ENCODE results near the gene REV3L. TPM values are rescaled to one million over a fixed set of nuclear protein-coding genes. Genes with fewer than 3 reads are reported as not detected.

The REV3L gene
- total RNA-seq, 1 donor from 2014 or later, result 12.8 TPM

- ATAC-seq (no peak), DNase-seq (no peak)
- intact Hi-C loops (cut with micrococcal nuclease), result no loop called here
These were observed 228.8 kb downstream of the REV3L start for GRCh38 chr6:111254004-111254778.

DNA sequence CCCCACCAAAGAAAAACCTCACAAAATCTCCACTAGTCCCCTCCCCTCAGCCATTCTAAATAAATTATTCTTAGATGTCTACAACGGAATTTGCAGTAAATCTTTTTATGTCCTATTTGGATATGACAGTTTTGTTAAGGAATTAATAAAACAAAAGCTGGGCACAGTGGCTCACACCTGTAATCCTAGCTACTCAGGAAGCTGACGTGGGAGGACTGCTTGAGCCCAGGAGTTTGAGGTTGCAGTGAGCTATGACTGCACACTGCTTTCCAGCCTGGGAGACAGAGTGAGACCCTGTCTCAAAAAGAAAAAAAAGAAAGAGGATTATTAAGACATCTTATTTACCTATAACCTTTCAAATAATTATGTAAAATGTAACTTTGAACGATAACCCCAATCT lies 230.3 kb downstream of the REV3L start:
- DNase-seq (no peak), ATAC-seq (no peak)
- intact Hi-C loops (cut with micrococcal nuclease), result no loop called here

DNA sequence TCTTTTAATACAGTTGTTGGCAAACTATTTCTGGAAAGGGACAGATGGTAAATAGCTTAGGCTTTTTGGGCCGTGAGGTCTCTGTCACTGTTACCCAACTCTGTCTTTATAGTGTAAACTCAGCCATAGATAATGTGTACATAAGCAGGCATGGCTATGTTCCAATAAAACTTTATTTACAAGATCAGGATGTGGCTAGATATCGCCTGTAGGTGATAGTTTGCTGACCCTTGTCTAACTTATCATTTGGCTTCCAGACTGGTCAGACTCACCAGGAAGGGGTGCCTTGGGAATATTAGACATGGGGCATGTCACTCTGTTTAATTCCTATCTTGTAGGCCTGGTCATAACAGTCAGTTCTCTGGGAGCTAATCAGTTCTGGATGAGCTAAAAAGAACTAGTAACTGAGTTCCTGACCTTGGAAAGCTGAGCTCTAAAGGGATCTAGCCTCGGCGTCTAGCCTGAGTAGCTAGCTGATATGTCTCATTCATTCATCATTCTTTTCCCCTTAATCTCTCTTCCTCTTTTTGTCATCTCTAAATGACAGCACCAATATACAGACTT lies 232.1 kb downstream of the REV3L start:
- DNase-seq (no peak), ATAC-seq (no peak)
- intact Hi-C loops (cut with micrococcal nuclease), result no loop called here

Other genes with a start within 250 kb of the REV3L start
- 9.7 TPM for gene TRAF3IP2, start 122.7 kb upstream of the REV3L start, total RNA-seq

Measured in left ventricle myocardium superior (tissue), 1 donor.